K562 (cell line): ENCODE measurements around the gene ROR2. TPM values are rescaled to one million over a fixed set of nuclear protein-coding genes. Genes with fewer than 3 reads are reported as not detected.

Source experiments
- ATAC-seq: fragments of 200-7000 bp; cut with Tn5 transposase; 3 replicates; pipeline ENCODE4 v1.9.1; 2020; ENCODE audit warnings: moderate library complexity
- BruUV-seq: library from RNA; stranded (reverse); fragments of 400-500 nt; replicated peaks from 2 replicates; lab custom pipeline; 2021; lab: Mats Ljungman, UMichigan
- CTCF ChIA-PET: fragments of 300-600 bp; formaldehyde crosslinking; extraction: SDS; loops from one replicate; lab custom pipeline; 2021; ENCODE audit warnings: low intra/inter-chr PET ratio; lab: Yijun Ruan, JAX
- POLR2A ChIA-PET: fragments of 300-600, 350-650 bp; sonication (Branson Sonifier 250); formaldehyde crosslinking; extraction: SDS; loops from one replicate; lab custom pipeline; 2021; ENCODE audit warnings: antibody characterized with exemption, inconsistent platforms; lab: Yijun Ruan, JAX
- DNase-seq, 4 experiments: peaks; one replicate each; pipeline versions ENCODE4 v3.0.0 to v3.0.0-alpha.2; 2011 to 2018; ENCODE audit warnings: low spot score in 3 of 4, mixed read lengths in 3 of 4; ENCODE audit errors: extremely low read depth in 1 of 4
- FAIRE-seq: peaks from 2 replicates; lab custom pipeline; 2011; peaks lifted over from hg19 to GRCh38; lab: Jason Lieb, UNC
- H2AFZ ChIP-seq: 2 replicates; pipeline ENCODE4 v1.6.0; 2011; ENCODE audit warnings: low read depth, low read length, control low read depth, inconsistent platforms
- H3K27ac ChIP-seq: fragments of 200-600 bp; 3 replicates; pipeline ENCODE4 v1.8.0; 2011; ENCODE audit warnings: low read depth, mild to moderate bottlenecking, control low read depth, inconsistent platforms, low read length, moderate library complexity, mixed read lengths; ENCODE audit errors: extremely low read depth
- H3K27me3 ChIP-seq, 2 experiments: fragments of 300-600 bp in 1 of 2; 2 replicates in 1 of 2; 3 replicates in 1 of 2; pipeline versions ENCODE4 v1.6.0 to v1.8.0; 2011; ENCODE audit warnings: inconsistent platforms in 2 of 2, low read length in 2 of 2, mild to moderate bottlenecking in 1 of 2, mixed read lengths in 1 of 2, moderate library complexity in 1 of 2; ENCODE audit not compliant: control insufficient read depth in 2 of 2, insufficient read depth in 2 of 2
- H3K36me3 ChIP-seq: fragments of 300-600 bp; 3 replicates; pipeline ENCODE4 v1.8.0; 2011; ENCODE audit warnings: mild to moderate bottlenecking, low read length, inconsistent platforms; ENCODE audit not compliant: control insufficient read depth, insufficient read depth
- H3K4me1 ChIP-seq, 2 experiments: fragments of 200-600 bp in 1 of 2; replicated peaks in 1 of 2; 2 replicates in 1 of 2; 3 replicates in 1 of 2; pipeline versions ENCODE4 v1.5.1 to v1.8.0; 2011; ENCODE audit warnings: inconsistent platforms in 2 of 2, low read length in 2 of 2, mild to moderate bottlenecking in 1 of 2, mixed read lengths in 1 of 2, moderate library complexity in 1 of 2; ENCODE audit not compliant: control insufficient read depth in 2 of 2, insufficient read depth in 2 of 2
- H3K4me2 ChIP-seq: 2 replicates; pipeline ENCODE4 v1.6.1; 2011; ENCODE audit warnings: low read length, control low read depth, inconsistent platforms, mixed read lengths; ENCODE audit not compliant: insufficient read depth
- H3K4me3 ChIP-seq: fragments of 200-600 bp; sonication (generic), shearing (Covaris generic); 2 replicates; pipeline ENCODE4 v1.5.1; 2016; ENCODE audit warnings: control low read depth, inconsistent platforms
- H3K79me2 ChIP-seq: fragments of 200-600 bp; 3 replicates; pipeline ENCODE4 v1.8.0; 2011; ENCODE audit warnings: low read length, inconsistent platforms; ENCODE audit not compliant: control insufficient read depth, insufficient read depth
- H3K9ac ChIP-seq, 2 experiments: 2 replicates each; pipeline versions ENCODE4 v1.6.0 to v1.6.1; 2011; ENCODE audit warnings: low read depth in 2 of 2, low read length in 2 of 2, control low read depth in 1 of 2, inconsistent platforms in 1 of 2, mild to moderate bottlenecking in 1 of 2, mixed read lengths in 1 of 2; ENCODE audit not compliant: insufficient read depth in 1 of 2
- H3K9me1 ChIP-seq: one replicate; pipeline ENCODE4 v1.6.0; 2011; ENCODE audit warnings: inconsistent platforms, mild to moderate bottlenecking, low read length, moderate library complexity; ENCODE audit not compliant: control insufficient read depth, insufficient read depth
- H3K9me3 ChIP-seq: replicated peaks from 2 replicates; pipeline ENCODE4 v1.5.1; 2011; ENCODE audit warnings: low read depth, low read length, inconsistent platforms; ENCODE audit not compliant: control insufficient read depth, insufficient read depth
- H4K20me1 ChIP-seq: replicated peaks from 2 replicates; pipeline ENCODE4 v1.6.1; 2011; ENCODE audit warnings: low read length, inconsistent platforms, mixed read lengths; ENCODE audit not compliant: control insufficient read depth, insufficient read depth
- GMEB1 ChIP-seq: fragments of 250-450 bp; sonication (Bioruptor Pico); IDR thresholded peaks from 2 replicates; pipeline ENCODE4 v1.4.0; 2020; ENCODE audit warnings: mild to moderate bottlenecking
- GTF2E2 ChIP-seq: fragments of 200-800 bp; sonication (Bioruptor generic); IDR thresholded peaks from 2 replicates; pipeline ENCODE4 v1.6.1; 2016; ENCODE audit warnings: missing genetic modification characterization, missing compliant biosample characterization
- MEF2D ChIP-seq: conservative IDR thresholded peaks from 2 replicates; pipeline ENCODE4 v1.6.1; 2016; ENCODE audit warnings: low read depth, missing genetic modification characterization, missing compliant biosample characterization
- NCOA2 ChIP-seq, 2 experiments: fragments of 450-650 bp; IDR thresholded peaks; 2 replicates each; pipeline ENCODE4 v1.6.1; 2018; ENCODE audit warnings: mild to moderate bottlenecking in 2 of 2, moderate library complexity in 1 of 2; ENCODE audit not compliant: partially characterized antibody in 2 of 2
- PBX2 ChIP-seq, 2 experiments: IDR thresholded peaks in 1 of 2; conservative IDR thresholded peaks in 1 of 2; 2 replicates each; pipeline ENCODE4 v1.6.1; 2016; ENCODE audit warnings: low read depth in 2 of 2, mild to moderate bottlenecking in 1 of 2, missing compliant biosample characterization in 1 of 2, missing genetic modification characterization in 1 of 2, moderate library complexity in 1 of 2
- ZNF175 ChIP-seq: fragments of 200-800 bp; sonication (Bioruptor generic); IDR thresholded peaks from 2 replicates; pipeline ENCODE4 v1.6.1; 2016; ENCODE audit warnings: low read depth, mild to moderate bottlenecking, missing genetic modification characterization, missing compliant biosample characterization
- ZSCAN32 ChIP-seq: fragments of 450-650 bp; formaldehyde crosslinking; IDR thresholded peaks from 2 replicates; pipeline ENCODE4 v1.4.0; 2020; ENCODE audit warnings: mild to moderate bottlenecking, moderate library complexity
- ZZZ3 ChIP-seq: fragments of 450-650 bp; IDR thresholded peaks from 2 replicates; pipeline ENCODE4 v1.6.1; 2016; ENCODE audit warnings: antibody characterized with exemption, mild to moderate bottlenecking, moderate library complexity
- WGBS: fragments of 100-300 bp; shearing (Covaris generic); methylation state at CpG from one replicate; pipeline ENCODE4 v1.1.6; 2016; ENCODE audit warnings: low coverage, mixed read lengths; ENCODE audit not compliant: insufficient coverage; ENCODE audit errors: missing lambda C conversion rate; 5-methylcytosine and 5-hydroxymethylcytosine counted together
- in situ Hi-C: fragments of 300-500 bp; cut with MboI; formaldehyde crosslinking; loops from 4 replicates; pipeline ENCODE4 v1.15.0; 2018; ENCODE audit warnings: inconsistent platforms, mixed read lengths
- intact Hi-C: fragments of 100-400 bp; cut with micrococcal nuclease; formaldehyde crosslinking; loops from 2 replicates; pipeline ENCODE4 v1.14.2; 2022
- polyA plus RNA-seq, 8 experiments: library from polyadenylated mRNA; depleted of rRNA in 4 of 8; stranded (reverse) in 5 of 8; unstranded in 3 of 8; fragments of >200 nt; fragmentation: Nextera tagmentation in 2 of 8; fragmentation: Illumina TruSeq in 1 of 8; extraction: Ambion mirVana in 2 of 8; extraction: Trizol in 1 of 8; gene quantifications; 2 replicates each; pipeline versions ENCODE4 v1.2.1 to v1.2.3, GENCODE V29; 2011 to 2014; ENCODE audit warnings: inconsistent platforms in 1 of 8, missing spikeins in 1 of 8
- total RNA-seq, 7 experiments: library from RNA; depleted of rRNA in 6 of 7; stranded (reverse); fragments of >200 nt in 6 of 7; fragmentation: Illumina TruSeq in 2 of 7; extraction: Trizol in 2 of 7; gene quantifications; 2 replicates each; pipeline versions ENCODE4 v1.2.1 to v1.2.3, GENCODE V29; 2011 to 2021; ENCODE audit warnings: low replicate concordance in 1 of 7
- TF ChIP-seq, protein P1 (sequence below), 2 experiments: fragments of 250-450 bp in 1 of 2; fragments of 450-650 bp in 1 of 2; sonication (Bioruptor Pico) in 1 of 2; IDR thresholded peaks; 2 replicates each; pipeline versions ENCODE4 v1.6.1 to v1.8.0; 2016 to 2021; ENCODE audit warnings: mild to moderate bottlenecking in 2 of 2, moderate library complexity in 2 of 2, missing compliant biosample characterization in 1 of 2, missing genetic modification characterization in 1 of 2
- TF ChIP-seq, protein P2 (sequence below): fragments of 200-800 bp; sonication (Bioruptor generic); IDR thresholded peaks from 2 replicates; pipeline ENCODE4 v1.6.1; 2017; ENCODE audit warnings: missing genetic modification characterization, missing compliant biosample characterization

Gene ROR2
- total and polyA plus RNA-seq, 9 of the 15 experiments (the other 6 are each of a cell fraction or from before 2014, with no cell fraction given) = 5.6 to 33.8 (median 15.3) TPM

GRCh38 chr9:91807643-91808246, 142.3 kb downstream of the ROR2 start (continued):
- TF ChIP-seq, protein P1, sequence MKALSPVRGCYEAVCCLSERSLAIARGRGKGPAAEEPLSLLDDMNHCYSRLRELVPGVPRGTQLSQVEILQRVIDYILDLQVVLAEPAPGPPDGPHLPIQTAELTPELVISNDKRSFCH (CRISPR knock-in tag; IDR thresholded peaks at IDR 0.05) = no peak
- TF ChIP-seq, protein P1 (tag; IDR thresholded peaks at IDR 0.05) = no peak
- TF ChIP-seq PBX2 (CRISPR knock-in tag; IDR thresholded peaks at IDR 0.05; ENCODE audit: low read depth) = no peak
- TF ChIP-seq PBX2 (tag; conservative IDR thresholded peaks at IDR 0.05; ENCODE audit: low read depth) = peak; percentile 82

GRCh38 chr9:91805031-91805430, 145.0 kb downstream of the ROR2 start:
- no peak overlapping the region for H2AFZ ChIP-seq
- ChIA-PET CTCF (no interaction called here), POLR2A (no interaction called here)
- in situ Hi-C loops = no loop called here
- DNase-seq (no peak), FAIRE-seq (no peak), ATAC-seq (peak; percentile 38; the same call in 1 of the 3 replicates)
- H3K36me3 ChIP-seq = peaks cover 7% of the 10 kb centered on the region; the same call in 2 of the 3 replicates
- H3K4me3 ChIP-seq = no peak overlapping the region
- intact Hi-C loops = no loop called here
- H3K9ac ChIP-seq = peak overlapping the region in 1 of 2 experiments; percentile 73; a peak in 1 of 4 replicates
- H3K4me1 ChIP-seq = peaks cover 23 to 30% of the 10 kb centered on the region in 2 experiments; a peak in 4 of 5 replicates
- TF ChIP-seq NCOA2 (IDR thresholded peaks at IDR 0.05; ENCODE audit: partially characterized antibody in 2 of 2) (no peak), ZSCAN32 (CRISPR knock-in tag) (no peak), ZZZ3 (no peak), MEF2D (tag) (no peak), GTF2E2 (tag) (no peak), GMEB1 (CRISPR knock-in tag) (no peak), ZNF175 (CRISPR knock-in tag) (no peak)
- TF ChIP-seq, protein P2, sequence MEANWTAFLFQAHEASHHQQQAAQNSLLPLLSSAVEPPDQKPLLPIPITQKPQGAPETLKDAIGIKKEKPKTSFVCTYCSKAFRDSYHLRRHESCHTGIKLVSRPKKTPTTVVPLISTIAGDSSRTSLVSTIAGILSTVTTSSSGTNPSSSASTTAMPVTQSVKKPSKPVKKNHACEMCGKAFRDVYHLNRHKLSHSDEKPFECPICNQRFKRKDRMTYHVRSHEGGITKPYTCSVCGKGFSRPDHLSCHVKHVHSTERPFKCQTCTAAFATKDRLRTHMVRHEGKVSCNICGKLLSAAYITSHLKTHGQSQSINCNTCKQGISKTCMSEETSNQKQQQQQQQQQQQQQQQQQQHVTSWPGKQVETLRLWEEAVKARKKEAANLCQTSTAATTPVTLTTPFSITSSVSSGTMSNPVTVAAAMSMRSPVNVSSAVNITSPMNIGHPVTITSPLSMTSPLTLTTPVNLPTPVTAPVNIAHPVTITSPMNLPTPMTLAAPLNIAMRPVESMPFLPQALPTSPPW (CRISPR knock-in tag) = no peak
- no peak overlapping the region for H3K4me2 ChIP-seq
- peaks cover 5% of the 10 kb centered on the region; the same call in 1 of the 2 replicates for H4K20me1 ChIP-seq
- H3K9me3 ChIP-seq = no peaks in the 10 kb centered on the region
- H3K27me3 ChIP-seq = no peaks in the 10 kb centered on the region
- peaks cover 63% of the 10 kb centered on the region for H3K79me2 ChIP-seq
- 68% methylated on average over 4 of the region's 5 CpGs for WGBS
- no TSS peak for BruUV-seq
- H3K27ac ChIP-seq = no peak overlapping the region
- H3K9me1 ChIP-seq = no peaks in the 10 kb centered on the region
